Activated T-helper 17 cell treated with anti-CD3 and anti-CD28 coated beads, Interleukin-2, amount 50 U/mL, for 72 hours (primary cell): ENCODE results near the gene RXFP3. TPM values are rescaled to one million over a fixed set of nuclear protein-coding genes. Genes with fewer than 3 reads are reported as not detected.

Experiments
- ATAC-seq: fragments of 150-1000 bp; cut with Tn5 transposase; replicated peaks from 2 replicates; pipeline ENCODE4 v1.10.0; 2021; ENCODE audit warnings: mild to moderate bottlenecking, moderate library complexity
- H3K27ac Mint-ChIP-seq: one replicate; pipeline ENCODE4 v1.8.0; 2022; ENCODE audit warnings: mixed read lengths
- H3K27me3 Mint-ChIP-seq: one replicate; pipeline ENCODE4 v1.8.0; 2022; ENCODE audit warnings: mixed read lengths
- H3K36me3 Mint-ChIP-seq: one replicate; pipeline ENCODE4 v1.8.0; 2022; ENCODE audit warnings: low read depth, mild to moderate bottlenecking, mixed read lengths
- H3K4me1 Mint-ChIP-seq: one replicate; pipeline ENCODE4 v1.8.0; 2022; ENCODE audit warnings: mixed read lengths
- H3K4me3 Mint-ChIP-seq: one replicate; pipeline ENCODE4 v1.8.0; 2022; ENCODE audit warnings: mild to moderate bottlenecking, mixed read lengths
- H3K9me3 Mint-ChIP-seq: one replicate; pipeline ENCODE4 v1.8.0; 2022; ENCODE audit warnings: mixed read lengths
- total RNA-seq, 2 donors: library from RNA; stranded (reverse); gene quantifications; one replicate each; pipeline ENCODE4 v1.2.3, GENCODE V29; 2022

Gene RXFP3
- total RNA-seq, 2 donors from 2014 or later, result not detected

DNA sequence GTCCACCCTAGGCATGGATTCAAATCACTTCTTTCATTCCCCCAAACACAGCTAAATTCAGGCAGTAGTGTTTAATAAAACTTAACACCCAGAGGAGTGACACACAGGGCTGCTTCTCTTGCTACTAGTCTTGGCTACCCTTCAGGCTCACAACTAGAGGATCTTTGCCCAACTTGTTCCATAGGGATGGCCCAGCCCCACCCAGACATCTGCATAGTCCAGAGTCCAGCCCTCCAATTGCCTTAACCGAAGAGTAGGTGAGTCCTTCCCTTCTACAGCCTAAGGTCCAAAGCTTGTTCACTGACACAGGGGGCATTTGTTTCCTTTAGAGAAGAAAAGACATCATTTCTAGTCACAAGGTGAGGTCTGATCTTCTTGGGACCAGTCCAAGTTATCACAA, 15.2 kb upstream of the RXFP3 start:
- Mint-ChIP-seq H3K36me3 (no peaks in the 10 kb centered on the region), H3K4me3 (no peak overlapping the region), H3K4me1 (no peaks in the 10 kb centered on the region), H3K27me3 (peaks cover 26% of the 10 kb centered on the region), H3K27ac (no peak overlapping the region), H3K9me3 (peaks cover 5% of the 10 kb centered on the region)
- ATAC-seq, result no peak

GRCh38 chr5:33925278-33925677, 10.9 kb upstream of the RXFP3 start:
- Mint-ChIP-seq H3K9me3 (no peaks in the 10 kb centered on the region), H3K27me3 (peaks cover 24% of the 10 kb centered on the region), H3K36me3 (no peaks in the 10 kb centered on the region), H3K4me1 (no peaks in the 10 kb centered on the region), H3K27ac (no peak overlapping the region), H3K4me3 (no peak overlapping the region)
- no peak for ATAC-seq

DNA sequence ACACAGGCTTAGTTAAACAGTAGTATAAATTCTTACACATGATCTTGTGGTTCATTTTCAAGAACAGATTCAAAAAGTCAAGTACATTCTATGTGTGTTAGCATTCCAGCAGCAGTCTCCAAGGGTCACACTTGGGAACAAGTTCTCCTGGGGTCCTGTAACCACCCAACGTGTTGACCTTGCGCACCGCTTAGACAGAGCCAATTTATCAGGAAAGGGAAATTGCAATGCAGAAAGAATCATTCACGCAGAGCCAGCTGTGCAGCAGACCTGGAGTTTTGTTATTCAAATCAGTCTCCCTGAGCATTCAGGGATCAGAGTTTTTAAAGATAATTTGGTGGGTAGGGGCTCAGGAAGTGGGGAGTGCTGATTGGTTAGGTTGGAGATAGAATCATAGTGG, 8.5 kb upstream of the RXFP3 start:
- no peak overlapping the region for H3K4me3 Mint-ChIP-seq

GRCh38 chr5:33928283-33928682, 7.9 kb upstream of the RXFP3 start:
- Mint-ChIP-seq H3K9me3 (no peaks in the 10 kb centered on the region), H3K36me3 (no peaks in the 10 kb centered on the region), H3K4me1 (no peaks in the 10 kb centered on the region), H3K4me3 (no peak overlapping the region), H3K27me3 (peaks cover 14% of the 10 kb centered on the region), H3K27ac (no peak overlapping the region)
- ATAC-seq, result no peak

More for the DNA sequence above, 8.5 kb upstream of the RXFP3 start:
- peaks cover 14% of the 10 kb centered on the region for H3K27me3 Mint-ChIP-seq
- H3K9me3 Mint-ChIP-seq, result no peaks in the 10 kb centered on the region
- H3K27ac Mint-ChIP-seq, result no peak overlapping the region
- H3K36me3 Mint-ChIP-seq, result no peaks in the 10 kb centered on the region
- H3K4me1 Mint-ChIP-seq, result no peaks in the 10 kb centered on the region
- no peak for ATAC-seq

GRCh38 chr5:33929925-33930690, 6.1 kb upstream of the RXFP3 start:
- ATAC-seq, result no peak
- no peaks in the 10 kb centered on the region for H3K36me3 Mint-ChIP-seq
- peaks cover 9% of the 10 kb centered on the region for H3K27me3 Mint-ChIP-seq
- no peak overlapping the region for H3K4me3 Mint-ChIP-seq
- no peak overlapping the region for H3K27ac Mint-ChIP-seq
- H3K9me3 Mint-ChIP-seq, result no peaks in the 10 kb centered on the region
- H3K4me1 Mint-ChIP-seq, result no peaks in the 10 kb centered on the region

GRCh38 chr5:33931136-33931535, 5.0 kb upstream of the RXFP3 start:
- Mint-ChIP-seq H3K36me3 (no peaks in the 10 kb centered on the region), H3K9me3 (no peaks in the 10 kb centered on the region), H3K4me1 (no peaks in the 10 kb centered on the region), H3K27ac (no peak overlapping the region), H3K27me3 (peaks cover 10% of the 10 kb centered on the region), H3K4me3 (no peak overlapping the region)
- ATAC-seq, result no peak

GRCh38 chr5:33933723-33934169, 2.4 kb upstream of the RXFP3 start:
- no peak overlapping the region for H3K4me3 Mint-ChIP-seq
- H3K4me1 Mint-ChIP-seq, result no peaks in the 10 kb centered on the region
- no peaks in the 10 kb centered on the region for H3K9me3 Mint-ChIP-seq
- no peaks in the 10 kb centered on the region for H3K36me3 Mint-ChIP-seq
- no peak for ATAC-seq
- no peak overlapping the region for H3K27ac Mint-ChIP-seq
- peaks cover 24% of the 10 kb centered on the region for H3K27me3 Mint-ChIP-seq

- Mint-ChIP-seq H3K9me3 (no peaks in the 10 kb centered on the region), H3K4me1 (no peaks in the 10 kb centered on the region), H3K36me3 (no peaks in the 10 kb centered on the region), H3K27ac (no peak overlapping the region), H3K27me3 (peaks cover 25% of the 10 kb centered on the region), H3K4me3 (no peak overlapping the region)
- ATAC-seq, result no peak
These were observed 2.0 kb upstream of the RXFP3 start for GRCh38 chr5:33934176-33934575.

DNA sequence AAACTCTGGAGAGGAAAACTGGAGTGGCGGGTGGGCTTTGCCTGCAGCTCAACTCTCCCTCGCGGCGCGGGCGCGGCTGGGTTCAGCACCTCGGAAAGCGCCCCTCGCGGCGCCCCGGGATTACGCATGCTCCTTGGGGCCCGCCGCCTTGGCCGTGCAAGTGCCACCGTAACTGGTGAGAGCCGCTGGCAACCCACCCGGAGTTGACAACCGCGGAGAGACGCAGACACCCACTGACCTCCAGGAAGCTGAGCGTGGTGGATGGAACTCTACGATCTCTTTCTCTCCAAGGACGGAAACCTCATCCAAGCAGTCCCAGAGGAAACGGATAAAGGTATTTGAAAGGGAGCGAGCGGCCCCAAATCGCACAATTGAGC, 194 bp upstream of the RXFP3 start:
- Mint-ChIP-seq H3K36me3 (no peaks in the 10 kb centered on the region), H3K27ac (no peak overlapping the region), H3K4me1 (no peaks in the 10 kb centered on the region), H3K4me3 (no peak overlapping the region), H3K27me3 (peaks cover 37% of the 10 kb centered on the region), H3K9me3 (no peaks in the 10 kb centered on the region)
- no peak for ATAC-seq

DNA sequence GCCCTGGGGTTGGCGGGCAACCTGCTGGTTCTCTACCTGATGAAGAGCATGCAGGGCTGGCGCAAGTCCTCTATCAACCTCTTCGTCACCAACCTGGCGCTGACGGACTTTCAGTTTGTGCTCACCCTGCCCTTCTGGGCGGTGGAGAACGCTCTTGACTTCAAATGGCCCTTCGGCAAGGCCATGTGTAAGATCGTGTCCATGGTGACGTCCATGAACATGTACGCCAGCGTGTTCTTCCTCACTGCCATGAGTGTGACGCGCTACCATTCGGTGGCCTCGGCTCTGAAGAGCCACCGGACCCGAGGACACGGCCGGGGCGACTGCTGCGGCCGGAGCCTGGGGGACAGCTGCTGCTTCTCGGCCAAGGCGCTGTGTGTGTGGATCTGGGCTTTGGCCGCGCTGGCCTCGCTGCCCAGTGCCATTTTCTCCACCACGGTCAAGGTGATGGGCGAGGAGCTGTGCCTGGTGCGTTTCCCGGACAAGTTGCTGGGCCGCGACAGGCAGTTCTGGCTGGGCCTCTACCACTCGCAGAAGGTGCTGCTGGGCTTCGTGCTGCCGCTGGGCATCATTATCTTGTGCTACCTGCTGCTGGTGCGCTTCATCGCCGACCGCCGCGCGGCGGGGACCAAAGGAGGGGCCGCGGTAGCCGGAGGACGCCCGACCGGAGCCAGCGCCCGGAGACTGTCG, 976 bp downstream of the RXFP3 start:
- H3K9me3 Mint-ChIP-seq, result no peaks in the 10 kb centered on the region
- no peak overlapping the region for H3K4me3 Mint-ChIP-seq
- no peaks in the 10 kb centered on the region for H3K4me1 Mint-ChIP-seq
- peaks cover 41% of the 10 kb centered on the region for H3K27me3 Mint-ChIP-seq
- no peak overlapping the region for H3K27ac Mint-ChIP-seq
- no peak for ATAC-seq
- no peaks in the 10 kb centered on the region for H3K36me3 Mint-ChIP-seq

DNA sequence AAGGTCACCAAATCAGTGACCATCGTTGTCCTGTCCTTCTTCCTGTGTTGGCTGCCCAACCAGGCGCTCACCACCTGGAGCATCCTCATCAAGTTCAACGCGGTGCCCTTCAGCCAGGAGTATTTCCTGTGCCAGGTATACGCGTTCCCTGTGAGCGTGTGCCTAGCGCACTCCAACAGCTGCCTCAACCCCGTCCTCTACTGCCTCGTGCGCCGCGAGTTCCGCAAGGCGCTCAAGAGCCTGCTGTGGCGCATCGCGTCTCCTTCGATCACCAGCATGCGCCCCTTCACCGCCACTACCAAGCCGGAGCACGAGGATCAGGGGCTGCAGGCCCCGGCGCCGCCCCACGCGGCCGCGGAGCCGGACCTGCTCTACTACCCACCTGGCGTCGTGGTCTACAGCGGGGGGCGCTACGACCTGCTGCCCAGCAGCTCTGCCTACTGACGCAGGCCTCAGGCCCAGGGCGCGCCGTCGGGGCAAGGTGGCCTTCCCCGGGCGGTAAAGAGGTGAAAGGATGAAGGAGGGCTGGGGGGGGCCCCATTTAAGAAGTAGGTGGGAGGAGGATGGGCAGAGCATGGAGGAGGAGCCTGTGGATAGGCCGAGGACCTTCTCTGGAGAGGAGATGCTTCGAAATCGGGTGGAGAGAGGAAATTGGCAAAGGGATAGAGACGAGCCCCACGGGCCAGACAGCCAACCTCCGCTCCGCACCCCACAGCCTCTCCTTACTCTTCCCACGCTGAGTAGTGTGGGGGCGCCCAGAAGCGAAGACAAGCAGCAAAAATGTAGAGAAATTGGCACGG, 1.7 kb downstream of the RXFP3 start:
- H3K4me3 Mint-ChIP-seq, result no peak overlapping the region
- ATAC-seq, result no peak
- no peaks in the 10 kb centered on the region for H3K4me1 Mint-ChIP-seq
- peaks cover 45% of the 10 kb centered on the region for H3K27me3 Mint-ChIP-seq
- H3K27ac Mint-ChIP-seq, result no peak overlapping the region
- no peaks in the 10 kb centered on the region for H3K9me3 Mint-ChIP-seq
- no peaks in the 10 kb centered on the region for H3K36me3 Mint-ChIP-seq

- H3K4me3 Mint-ChIP-seq, result no peak overlapping the region
- H3K27me3 Mint-ChIP-seq, result peaks cover 48% of the 10 kb centered on the region
- no peak overlapping the region for H3K27ac Mint-ChIP-seq
- no peaks in the 10 kb centered on the region for H3K9me3 Mint-ChIP-seq
- H3K4me1 Mint-ChIP-seq, result no peaks in the 10 kb centered on the region
- no peaks in the 10 kb centered on the region for H3K36me3 Mint-ChIP-seq
- ATAC-seq, result no peak
These were observed 2.3 kb downstream of the RXFP3 start for GRCh38 chr5:33938507-33938796.

- no peak overlapping the region for H3K27ac Mint-ChIP-seq
- H3K4me1 Mint-ChIP-seq, result no peaks in the 10 kb centered on the region
- no peaks in the 10 kb centered on the region for H3K36me3 Mint-ChIP-seq
- peaks cover 49% of the 10 kb centered on the region for H3K27me3 Mint-ChIP-seq
- ATAC-seq, result no peak
- no peak overlapping the region for H3K4me3 Mint-ChIP-seq
- H3K9me3 Mint-ChIP-seq, result no peaks in the 10 kb centered on the region
These were observed 2.7 kb downstream of the RXFP3 start for GRCh38 chr5:33938881-33939280.

DNA sequence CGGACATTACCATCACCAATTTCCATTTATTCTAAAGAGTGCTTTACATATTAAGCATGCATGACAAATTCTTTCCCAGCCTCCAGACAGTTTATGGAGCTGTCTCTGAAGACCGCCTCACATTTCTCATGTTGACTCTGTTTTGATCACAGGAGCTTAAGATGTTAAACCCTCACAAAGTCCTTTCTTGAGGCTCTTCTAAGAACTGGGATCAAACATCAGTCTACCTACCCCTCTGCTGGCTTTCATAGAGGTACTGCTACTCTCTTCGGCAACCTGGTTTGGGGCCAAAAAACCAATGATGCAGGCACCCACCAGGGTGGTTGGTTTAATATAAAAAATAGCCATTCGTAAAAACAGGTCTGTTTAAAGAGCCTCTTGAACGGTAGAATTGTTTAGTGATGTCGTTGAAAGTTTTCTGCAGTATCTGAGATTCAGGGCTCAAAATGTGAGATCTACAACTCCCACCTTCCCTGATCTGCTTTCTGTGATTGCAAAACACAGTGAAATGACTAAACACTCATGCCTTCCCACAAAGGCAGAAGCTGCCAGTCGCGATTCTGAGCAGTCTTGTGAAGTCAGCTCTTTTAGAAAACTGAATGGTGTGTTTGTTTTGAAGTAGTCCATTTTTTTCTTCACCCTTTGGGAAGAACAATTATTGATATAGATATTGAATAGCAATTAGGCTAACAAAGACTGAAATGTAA, 3.5 kb downstream of the RXFP3 start:
- Mint-ChIP-seq H3K4me3 (no peak overlapping the region), H3K4me1 (no peaks in the 10 kb centered on the region), H3K27me3 (peaks cover 49% of the 10 kb centered on the region), H3K9me3 (no peaks in the 10 kb centered on the region), H3K36me3 (no peaks in the 10 kb centered on the region), H3K27ac (no peak overlapping the region)
- ATAC-seq, result no peak
